Spleen (tissue), 7 donors: ENCODE data around the gene RTL5.

Experiments used
- CTCF ChIP-seq, 11 experiments: fragments of 200-600 bp in 7 of 11; fragments of 450-650 bp in 4 of 11; sonication (generic) in 4 of 11; IDR thresholded peaks in 8 of 11; conservative IDR thresholded peaks in 3 of 11; 1 replicate in 7 of 11; 2 replicates in 4 of 11; pipeline versions ENCODE4 v1.4.0 to v1.8.0; 2016 to 2021; ENCODE audit warnings: antibody characterized with exemption in 11 of 11, inconsistent platforms in 4 of 11, mild to moderate bottlenecking in 1 of 11
- POLR2A ChIP-seq, 3 donors: fragments of 450-650 bp; IDR thresholded peaks; one replicate each; pipeline ENCODE4 v1.5.1; 2017; ENCODE audit warnings: antibody characterized with exemption in 3 of 3, mild to moderate bottlenecking in 1 of 3
- POLR2AphosphoS5 ChIP-seq, 3 donors: sonication (generic); formaldehyde crosslinking; IDR thresholded peaks; one replicate each; pipeline ENCODE4 v1.5.1; 2017; ENCODE audit warnings: antibody characterized with exemption in 3 of 3
- donor health status: DM: no; HTN: no; CAD: no; lungs with moderate emphysema.
- donor health status: DM: no; HTN: no; CAD: no.
- donor health status: DM: no; HTN: no; CAD: no.

- no peak for TF ChIP-seq CTCF (IDR thresholded peaks at IDR 0.05 in 8 of 11, conservative IDR thresholded peaks at IDR 0.05 in 3 of 11)
- TF ChIP-seq POLR2AphosphoS5 (IDR thresholded peaks at IDR 0.05), result no peak
- no peak for TF ChIP-seq POLR2A (IDR thresholded peaks at IDR 0.05)
Observed at GRCh38 chrX:72124540-72125201, 7.0 kb downstream of the RTL5 start.
